Measurements from ENCODE around the gene DOCK7. TPM values are rescaled to one million over a fixed set of nuclear protein-coding genes. Genes with fewer than 3 reads are reported as not detected.

Gene DOCK7, protein sequence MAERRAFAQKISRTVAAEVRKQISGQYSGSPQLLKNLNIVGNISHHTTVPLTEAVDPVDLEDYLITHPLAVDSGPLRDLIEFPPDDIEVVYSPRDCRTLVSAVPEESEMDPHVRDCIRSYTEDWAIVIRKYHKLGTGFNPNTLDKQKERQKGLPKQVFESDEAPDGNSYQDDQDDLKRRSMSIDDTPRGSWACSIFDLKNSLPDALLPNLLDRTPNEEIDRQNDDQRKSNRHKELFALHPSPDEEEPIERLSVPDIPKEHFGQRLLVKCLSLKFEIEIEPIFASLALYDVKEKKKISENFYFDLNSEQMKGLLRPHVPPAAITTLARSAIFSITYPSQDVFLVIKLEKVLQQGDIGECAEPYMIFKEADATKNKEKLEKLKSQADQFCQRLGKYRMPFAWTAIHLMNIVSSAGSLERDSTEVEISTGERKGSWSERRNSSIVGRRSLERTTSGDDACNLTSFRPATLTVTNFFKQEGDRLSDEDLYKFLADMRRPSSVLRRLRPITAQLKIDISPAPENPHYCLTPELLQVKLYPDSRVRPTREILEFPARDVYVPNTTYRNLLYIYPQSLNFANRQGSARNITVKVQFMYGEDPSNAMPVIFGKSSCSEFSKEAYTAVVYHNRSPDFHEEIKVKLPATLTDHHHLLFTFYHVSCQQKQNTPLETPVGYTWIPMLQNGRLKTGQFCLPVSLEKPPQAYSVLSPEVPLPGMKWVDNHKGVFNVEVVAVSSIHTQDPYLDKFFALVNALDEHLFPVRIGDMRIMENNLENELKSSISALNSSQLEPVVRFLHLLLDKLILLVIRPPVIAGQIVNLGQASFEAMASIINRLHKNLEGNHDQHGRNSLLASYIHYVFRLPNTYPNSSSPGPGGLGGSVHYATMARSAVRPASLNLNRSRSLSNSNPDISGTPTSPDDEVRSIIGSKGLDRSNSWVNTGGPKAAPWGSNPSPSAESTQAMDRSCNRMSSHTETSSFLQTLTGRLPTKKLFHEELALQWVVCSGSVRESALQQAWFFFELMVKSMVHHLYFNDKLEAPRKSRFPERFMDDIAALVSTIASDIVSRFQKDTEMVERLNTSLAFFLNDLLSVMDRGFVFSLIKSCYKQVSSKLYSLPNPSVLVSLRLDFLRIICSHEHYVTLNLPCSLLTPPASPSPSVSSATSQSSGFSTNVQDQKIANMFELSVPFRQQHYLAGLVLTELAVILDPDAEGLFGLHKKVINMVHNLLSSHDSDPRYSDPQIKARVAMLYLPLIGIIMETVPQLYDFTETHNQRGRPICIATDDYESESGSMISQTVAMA (N-terminal part only)
- 1 to 10 TPM in 2 of 3 donors, under 1 TPM in 1; 0.55 to 1.6 (median 1.5) TPM for polyA plus RNA-seq

DNA sequence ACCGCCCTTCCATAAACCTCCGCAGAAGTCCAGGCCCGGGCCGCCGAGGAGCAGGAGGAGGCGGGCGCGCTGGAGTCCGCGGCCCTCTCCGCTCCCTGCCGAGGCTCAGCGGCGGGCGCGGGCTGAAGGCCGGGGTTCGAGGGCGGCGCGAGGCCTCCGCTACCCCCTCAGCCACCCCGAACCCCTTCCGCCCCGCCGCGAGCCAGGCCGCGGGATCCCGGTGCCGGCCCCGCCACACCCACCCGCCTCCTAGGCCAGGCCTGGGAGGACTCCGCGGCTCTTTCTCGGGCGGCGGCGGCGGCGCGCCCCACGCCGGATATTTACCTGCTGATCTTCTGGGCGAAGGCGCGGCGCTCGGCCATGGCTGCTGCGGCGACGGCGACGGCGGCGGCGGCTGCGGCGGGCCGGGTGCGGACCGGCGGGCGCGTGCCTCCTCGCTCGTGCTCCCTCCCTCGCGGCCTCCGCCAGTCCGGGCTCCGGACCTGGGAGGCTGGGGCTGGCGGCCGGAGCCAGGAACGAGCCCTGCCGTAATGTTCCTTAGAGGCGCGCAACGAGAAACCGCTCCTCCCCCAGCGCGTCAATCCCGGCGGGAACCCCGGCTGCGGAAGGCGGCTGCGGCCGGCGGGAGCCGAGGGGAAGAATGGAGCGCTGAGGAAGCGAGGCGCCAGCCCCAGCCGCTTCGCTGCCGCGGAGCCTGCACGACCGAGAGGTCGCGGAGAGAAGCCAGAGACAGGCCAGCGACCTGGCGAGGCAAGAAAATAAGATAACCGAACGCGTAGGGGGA, at the start of gene DOCK7:
Gene DOCK7 (minus strand): TSS at position 484 of the 784 bp plus-strand sequence. CDS start 122 bp downstream, at position 362.
- Mint-ChIP-seq H3K4me3 (peak within 1 kb of the TSS; percentile 90 to 95 (median 91)), H3K9me3 (no peaks in the 10 kb centered on the region), H3K27ac (peak within 1 kb of the TSS; percentile 57 to 87 (median 80)), H3K27me3 (ENCODE audit: low read depth in 3 of 3) (peaks cover 0 to 5% (median 4%) of the 10 kb centered on the region in 3 donors), H3K36me3 (no peaks in the 10 kb centered on the region), H3K4me1 (peaks cover 14 to 21% of the 10 kb centered on the region in 2 donors)
- peak; percentile 32 to 38 (median 37) for DNase-seq

DNA sequence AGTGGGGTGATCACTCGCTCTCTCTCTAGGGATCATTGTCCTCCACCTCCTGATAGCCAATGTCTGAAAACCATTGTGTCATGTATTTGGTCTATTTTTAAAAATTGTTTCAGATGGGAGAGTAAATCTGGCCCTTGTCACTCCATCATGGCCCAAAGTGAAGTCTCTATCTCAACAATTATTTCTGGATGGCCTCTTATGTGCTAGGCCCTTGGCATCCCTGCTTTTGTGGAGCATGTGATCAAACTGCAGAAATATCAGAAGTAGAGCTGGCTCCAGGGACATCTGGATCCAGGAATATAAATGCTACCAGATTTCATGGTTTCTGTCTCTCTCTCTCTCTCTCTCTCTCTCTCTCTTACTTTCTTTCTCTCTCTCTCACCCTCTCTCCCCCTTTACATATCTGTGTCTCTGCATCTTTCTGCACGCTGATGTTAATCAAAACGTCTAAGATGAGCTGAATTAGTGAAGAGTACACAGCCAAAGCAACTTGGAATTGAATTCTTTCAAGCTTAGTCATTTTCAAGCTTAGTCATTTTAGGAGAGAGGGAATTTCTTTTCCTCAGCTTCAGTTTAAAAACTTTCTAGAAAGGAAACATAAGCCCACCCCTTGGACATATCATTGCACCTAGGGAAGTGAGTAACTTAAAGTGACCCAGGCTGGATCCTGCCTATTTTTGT, 47.4 kb upstream of the DOCK7 start:
- Mint-ChIP-seq H3K27me3 (ENCODE audit: low read depth in 3 of 3) (peaks cover 0 to 4% (median 3%) of the 10 kb centered on the region in 3 donors), H3K36me3 (no peaks in the 10 kb centered on the region), H3K27ac (no peak overlapping the region)

DNA sequence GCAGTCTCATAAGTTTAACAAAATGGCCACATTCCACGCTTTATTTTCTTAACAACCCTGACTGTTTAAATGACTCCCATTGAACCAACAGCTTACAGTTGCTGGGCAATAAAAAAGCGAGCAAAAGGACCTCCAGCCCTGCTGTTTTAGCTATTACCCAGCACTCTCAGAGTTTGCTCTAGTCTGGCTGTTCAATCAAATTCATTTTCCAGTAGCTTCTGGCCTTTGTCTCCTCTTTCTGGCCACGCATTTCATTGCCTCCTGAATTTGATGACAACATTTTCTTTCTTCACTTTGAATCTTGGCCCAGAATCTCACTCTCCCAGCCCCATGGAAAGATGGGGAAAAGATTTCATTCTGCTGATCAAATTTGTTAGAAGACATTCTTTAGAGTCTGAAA, 44.1 kb upstream of the DOCK7 start:
- no peak overlapping the region for H3K4me3 Mint-ChIP-seq
- peaks cover 0 to 1% (median 0%) of the 10 kb centered on the region in 6 donors for H3K9me3 Mint-ChIP-seq
- no peaks in the 10 kb centered on the region for H3K36me3 Mint-ChIP-seq
- no peak for DNase-seq
- H3K4me1 Mint-ChIP-seq, result no peaks in the 10 kb centered on the region
- H3K27me3 Mint-ChIP-seq (ENCODE audit: low read depth in 3 of 3), result peaks cover 0 to 1% (median under 1%) of the 10 kb centered on the region in 3 donors
- H3K27ac Mint-ChIP-seq, result no peak overlapping the region

More for the DNA sequence above, 47.4 kb upstream of the DOCK7 start:
- Mint-ChIP-seq H3K9me3 (no peaks in the 10 kb centered on the region), H3K4me3 (no peak overlapping the region), H3K4me1 (no peaks in the 10 kb centered on the region)
- DNase-seq, result no peak

DNA sequence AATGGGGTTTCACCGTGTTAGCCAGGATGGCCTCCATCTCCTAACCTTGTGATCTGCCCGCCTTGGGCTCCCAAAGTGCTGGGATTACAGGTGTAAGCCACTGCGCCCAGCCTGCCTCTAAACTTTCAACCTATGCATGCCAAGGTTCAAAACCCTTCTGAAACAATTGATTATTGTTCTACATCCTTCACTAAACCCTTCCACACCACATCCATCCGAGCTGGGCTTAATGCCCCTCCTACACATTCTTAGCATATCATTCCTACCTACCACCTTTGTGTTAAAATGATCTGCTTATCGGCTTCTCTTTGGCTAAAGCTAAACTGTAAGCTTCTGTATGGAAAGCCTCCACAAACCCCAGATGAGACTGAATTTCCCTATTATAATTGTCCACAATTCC, 40.8 kb upstream of the DOCK7 start:
- H3K36me3 Mint-ChIP-seq, result no peaks in the 10 kb centered on the region
- H3K27me3 Mint-ChIP-seq (ENCODE audit: low read depth in 3 of 3), result peaks cover 0 to 8% (median 3%) of the 10 kb centered on the region in 3 donors
- no peak for DNase-seq
- no peak overlapping the region for H3K4me3 Mint-ChIP-seq
- no peak overlapping the region for H3K27ac Mint-ChIP-seq
- peaks cover 0 to 1% (median 0%) of the 10 kb centered on the region in 6 donors for H3K9me3 Mint-ChIP-seq
- H3K4me1 Mint-ChIP-seq, result no peaks in the 10 kb centered on the region

DNA sequence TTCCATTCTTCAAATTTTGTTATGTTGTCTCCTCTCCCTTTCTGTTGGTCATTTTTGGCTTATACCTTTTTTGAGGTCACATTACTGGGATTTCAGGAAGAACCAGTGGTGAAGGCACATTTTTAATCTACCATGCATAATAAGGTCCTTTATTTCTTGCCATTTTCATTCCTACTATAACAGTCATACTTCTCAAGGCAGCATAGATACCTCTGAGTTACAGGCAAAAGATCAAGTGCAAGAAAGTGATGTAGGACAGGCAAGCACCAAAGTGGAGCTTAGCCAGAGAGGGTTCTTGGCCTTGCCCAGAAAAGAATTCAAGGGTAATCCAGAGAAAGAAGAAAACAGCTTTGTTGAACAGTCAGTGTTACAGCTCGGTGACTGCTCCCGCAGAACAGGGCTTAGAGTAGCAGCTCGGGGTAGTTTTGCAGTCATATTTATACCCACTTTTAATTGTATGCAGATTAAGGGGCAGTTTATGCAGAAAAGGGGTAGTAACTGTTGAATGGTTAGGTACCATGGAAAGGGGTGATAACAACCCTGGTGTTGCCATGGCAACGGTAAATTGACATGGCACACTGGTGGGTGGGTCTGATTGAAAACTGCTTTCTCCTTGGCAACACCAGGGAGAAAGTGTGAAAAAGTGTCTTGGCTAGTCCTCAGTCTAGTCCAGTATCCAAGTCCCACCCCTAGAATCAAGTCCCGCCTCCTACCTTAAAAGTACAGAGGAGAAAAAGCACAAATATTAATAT, 39.6 kb upstream of the DOCK7 start:
- H3K9me3 Mint-ChIP-seq, result peaks cover 0 to 1% (median 0%) of the 10 kb centered on the region in 6 donors
- no peaks in the 10 kb centered on the region for H3K4me1 Mint-ChIP-seq
- H3K36me3 Mint-ChIP-seq, result no peaks in the 10 kb centered on the region
- no peak overlapping the region for H3K27ac Mint-ChIP-seq
- no peak overlapping the region for H3K4me3 Mint-ChIP-seq
- DNase-seq, result no peak
- H3K27me3 Mint-ChIP-seq (ENCODE audit: low read depth in 3 of 3), result peaks cover 0 to 8% (median 6%) of the 10 kb centered on the region in 3 donors

DNA sequence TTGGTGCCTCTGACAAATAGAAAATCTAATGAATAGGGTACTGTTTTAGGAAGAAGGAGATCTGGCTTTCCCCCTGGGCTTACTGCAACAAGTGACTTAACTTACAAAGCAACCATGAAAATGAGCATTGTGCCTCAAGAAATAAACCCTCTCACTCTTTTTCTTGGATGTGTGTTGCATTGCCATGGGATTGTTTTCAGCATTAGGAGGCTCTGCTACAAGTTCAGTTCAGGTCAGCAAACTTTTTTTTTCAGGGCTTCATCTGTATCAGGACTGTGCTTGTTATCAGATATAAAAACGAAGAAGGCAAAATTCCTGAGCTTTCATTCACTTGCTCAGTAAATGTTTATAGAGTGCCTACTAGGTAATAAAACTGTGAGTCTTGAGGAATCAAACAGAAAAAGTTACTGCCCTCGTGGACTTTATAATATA, 37.8 kb upstream of the DOCK7 start:
- Mint-ChIP-seq H3K27ac (no peak overlapping the region), H3K4me1 (no peaks in the 10 kb centered on the region), H3K4me3 (no peak overlapping the region), H3K27me3 (ENCODE audit: low read depth in 3 of 3) (peaks cover 0 to 11% (median 4%) of the 10 kb centered on the region in 3 donors), H3K36me3 (no peaks in the 10 kb centered on the region), H3K9me3 (peaks cover 0 to 1% (median 0%) of the 10 kb centered on the region in 6 donors)
- no peak for DNase-seq

DNA sequence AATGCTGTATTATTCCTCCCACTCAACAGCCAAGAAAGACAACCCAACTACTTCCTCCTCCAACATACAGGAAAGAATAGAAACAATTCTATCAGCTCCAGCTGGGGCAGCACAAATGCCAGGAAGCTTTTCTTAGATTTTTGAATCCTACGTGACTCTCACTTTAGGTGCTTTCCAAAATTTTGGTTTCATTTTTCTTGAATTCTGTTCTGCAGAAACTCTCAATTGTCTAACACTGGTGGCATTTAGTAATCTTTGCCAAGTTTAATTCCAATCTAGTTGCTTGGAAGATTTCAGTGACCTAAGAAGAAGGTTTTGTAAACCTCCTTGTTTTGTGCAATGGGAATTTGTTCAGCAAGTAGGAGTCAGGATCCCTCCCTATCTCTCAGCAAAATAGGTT, 37.1 kb upstream of the DOCK7 start:
- H3K9me3 Mint-ChIP-seq, result peaks cover 0 to 1% (median 0%) of the 10 kb centered on the region in 6 donors
- DNase-seq, result no peak
- peaks cover 0 to 11% (median 4%) of the 10 kb centered on the region in 3 donors for H3K27me3 Mint-ChIP-seq (ENCODE audit: low read depth in 3 of 3)
- no peak overlapping the region for H3K4me3 Mint-ChIP-seq
- no peaks in the 10 kb centered on the region for H3K36me3 Mint-ChIP-seq
- no peak overlapping the region for H3K27ac Mint-ChIP-seq
- no peaks in the 10 kb centered on the region for H3K4me1 Mint-ChIP-seq

DNA sequence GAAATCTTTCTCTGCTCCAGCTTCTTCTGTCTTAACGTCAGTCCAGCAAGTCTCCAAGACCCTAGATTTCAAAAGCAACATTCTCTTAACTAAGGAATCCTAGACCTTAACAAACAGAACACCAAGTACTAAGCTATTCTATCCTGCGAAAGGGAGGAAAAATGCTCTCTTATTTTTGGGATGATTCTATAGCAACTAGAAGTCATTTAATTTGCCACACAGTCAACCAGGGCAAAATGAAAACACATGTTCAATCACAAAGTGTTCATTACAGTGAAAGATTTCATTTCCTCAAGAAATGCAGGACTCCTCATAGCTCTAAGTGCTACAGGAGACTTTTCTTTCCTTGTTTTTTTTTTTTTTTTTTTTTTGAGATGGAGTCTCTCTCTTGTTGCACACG, 36.2 kb upstream of the DOCK7 start:
- no peak for DNase-seq
- Mint-ChIP-seq H3K9me3 (peaks cover 0 to 1% (median 0%) of the 10 kb centered on the region in 6 donors), H3K27me3 (ENCODE audit: low read depth in 3 of 3) (peaks cover 0 to 11% (median 5%) of the 10 kb centered on the region in 3 donors), H3K36me3 (no peaks in the 10 kb centered on the region), H3K27ac (no peak overlapping the region), H3K4me1 (no peaks in the 10 kb centered on the region), H3K4me3 (no peak overlapping the region)

DNA sequence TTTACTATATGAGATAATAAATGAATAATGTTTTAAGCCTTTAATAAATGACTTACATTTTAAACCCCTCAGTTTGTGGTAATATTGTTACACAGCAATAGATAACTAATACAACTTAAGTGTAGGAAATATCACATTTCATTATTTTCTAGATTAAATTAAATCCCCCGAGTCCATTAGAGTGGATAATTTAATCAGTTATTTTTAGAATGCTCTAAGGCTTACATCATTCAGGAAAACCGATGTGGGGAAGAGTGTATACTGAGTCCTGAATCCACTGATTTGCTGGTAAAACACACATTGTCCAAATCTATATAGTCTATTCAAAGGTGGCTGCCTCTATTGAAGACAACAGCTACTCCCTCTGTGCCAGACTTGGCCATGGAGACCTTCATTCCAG, 35.7 kb upstream of the DOCK7 start:
- Mint-ChIP-seq H3K27ac (no peak overlapping the region), H3K9me3 (peaks cover 0 to 1% (median 0%) of the 10 kb centered on the region in 6 donors), H3K36me3 (no peaks in the 10 kb centered on the region)

DNA sequence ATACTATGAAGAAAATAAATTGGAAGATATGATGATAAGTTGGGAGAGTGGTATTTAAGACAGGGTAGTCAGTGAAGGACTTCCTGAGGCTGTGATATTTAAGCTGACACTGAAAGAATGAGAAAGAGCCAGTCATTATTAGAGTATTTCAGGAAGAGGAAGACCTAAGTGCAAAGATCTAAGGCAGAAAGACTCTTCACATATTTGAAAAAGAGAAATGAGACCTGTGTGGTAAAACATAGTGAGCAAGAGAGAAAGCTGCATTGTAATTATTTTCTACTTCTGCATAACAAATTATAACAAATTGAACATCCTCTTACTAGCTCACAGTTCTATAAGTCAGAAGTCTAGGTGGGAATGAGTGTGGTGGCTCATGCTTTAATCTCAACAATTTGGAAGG, 34.6 kb upstream of the DOCK7 start:
- Mint-ChIP-seq H3K27ac (no peak overlapping the region), H3K36me3 (no peaks in the 10 kb centered on the region), H3K4me3 (no peak overlapping the region), H3K27me3 (ENCODE audit: low read depth in 3 of 3) (peaks cover 0 to 11% (median 6%) of the 10 kb centered on the region in 3 donors), H3K9me3 (peaks cover 0 to 3% (median 0%) of the 10 kb centered on the region in 6 donors), H3K4me1 (no peaks in the 10 kb centered on the region)
- DNase-seq, result no peak

More for the DNA sequence above, 35.7 kb upstream of the DOCK7 start:
- Mint-ChIP-seq H3K27me3 (ENCODE audit: low read depth in 3 of 3) (peaks cover 0 to 11% (median 6%) of the 10 kb centered on the region in 3 donors), H3K4me1 (no peaks in the 10 kb centered on the region), H3K4me3 (no peak overlapping the region)
- DNase-seq, result no peak

DNA sequence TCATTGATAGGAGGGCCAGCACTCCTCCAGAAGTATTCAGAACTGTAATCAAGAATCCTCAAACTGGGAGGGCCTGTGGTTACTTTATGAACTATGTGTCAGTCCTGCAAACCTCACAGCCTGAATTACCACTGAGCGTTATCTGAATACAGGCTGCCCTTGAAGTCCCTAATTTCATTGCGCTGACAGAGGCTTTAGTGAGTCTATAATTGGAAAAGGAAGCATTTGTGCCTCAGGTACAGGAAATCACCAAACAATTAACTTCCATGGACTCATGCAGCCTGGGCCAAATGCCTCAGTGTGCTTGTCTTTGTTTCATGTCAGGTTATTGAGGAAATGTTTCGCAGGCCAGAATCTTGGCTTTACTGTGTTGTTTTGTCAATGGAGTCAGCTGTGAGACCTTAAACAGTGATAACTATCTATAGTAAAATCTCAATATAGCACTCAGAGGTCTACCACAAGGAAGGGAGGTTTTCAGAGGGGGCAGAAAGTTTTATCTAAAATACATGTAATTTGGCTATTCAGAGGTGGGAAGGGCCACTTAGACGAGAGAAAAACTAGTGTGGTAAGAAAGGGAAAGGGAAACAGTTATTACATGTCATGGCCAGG, 32.9 kb upstream of the DOCK7 start:
- Mint-ChIP-seq H3K4me1 (no peaks in the 10 kb centered on the region), H3K27me3 (ENCODE audit: low read depth in 3 of 3) (peaks cover 0 to 8% (median 4%) of the 10 kb centered on the region in 3 donors), H3K27ac (no peak overlapping the region), H3K4me3 (no peak overlapping the region), H3K9me3 (peaks cover 0 to 2% (median 0%) of the 10 kb centered on the region in 6 donors), H3K36me3 (no peaks in the 10 kb centered on the region)
- no peak for DNase-seq

All from immature natural killer cell (primary cell).